GM20431 (cell line): ENCODE measurements around the gene CCDC69.
"Not testable (repeated sequence)": the region's sequence is repeated elsewhere in the genome, so short reads cannot be mapped to it uniquely, and the experiment has no call there.

ENCODE experiments used
- in situ Hi-C: fragments of 300-500 bp; cut with MseI, MboI; formaldehyde crosslinking; loops from one replicate; pipeline ENCODE4 v1.15.0; 2020; ENCODE audit warnings: low sequenced_read_pairs; ENCODE audit not compliant: unreplicated experiment

CCDC69 gene

DNA sequence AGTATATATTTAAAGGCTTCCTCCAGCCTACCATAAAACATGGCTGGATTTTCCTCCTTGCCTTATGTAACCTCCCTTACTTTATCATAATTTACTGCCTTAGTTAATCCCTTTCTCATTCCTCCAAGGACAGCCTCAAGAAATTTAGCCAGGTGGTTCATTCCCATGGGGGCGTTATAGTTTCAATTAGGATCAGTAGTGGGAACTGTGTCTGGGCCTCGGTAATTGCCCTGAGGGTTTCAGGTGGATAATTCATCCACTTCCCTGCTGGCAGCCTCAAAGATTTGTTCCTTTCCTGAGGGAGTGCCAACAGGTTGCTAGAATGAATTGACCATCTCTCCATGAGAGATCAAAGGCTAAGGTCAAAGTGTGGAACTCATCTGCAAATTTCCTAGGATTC lies 24.8 kb upstream of the CCDC69 start:
- in situ Hi-C loops = no loop called here

DNA sequence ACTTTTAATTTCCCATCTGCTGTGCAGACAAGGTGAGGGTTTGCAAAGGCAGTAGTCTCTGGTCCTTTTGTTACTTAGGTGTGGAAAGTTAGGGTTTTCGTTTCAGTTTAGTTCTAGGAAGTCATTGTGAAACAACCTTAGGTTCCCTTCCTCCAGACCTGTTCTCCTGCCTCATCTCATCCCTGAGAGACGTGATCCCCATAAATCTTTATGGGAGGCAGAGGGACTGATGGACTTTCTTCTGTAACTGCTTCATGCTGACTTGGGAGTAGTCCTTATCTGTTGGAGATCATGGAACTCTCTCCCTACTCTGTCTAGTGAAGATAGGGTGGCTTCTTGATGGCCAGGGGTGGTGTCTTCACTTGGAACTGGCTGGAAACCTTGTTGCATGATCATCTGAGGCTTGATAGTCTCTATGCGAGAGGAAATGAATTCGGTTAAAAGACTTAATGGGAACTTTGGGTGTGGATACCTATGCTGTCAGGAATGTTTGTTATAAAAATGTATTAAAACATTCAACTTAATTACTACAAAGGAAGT lies 21.9 kb upstream of the CCDC69 start:
- in situ Hi-C loops = no loop called here

DNA sequence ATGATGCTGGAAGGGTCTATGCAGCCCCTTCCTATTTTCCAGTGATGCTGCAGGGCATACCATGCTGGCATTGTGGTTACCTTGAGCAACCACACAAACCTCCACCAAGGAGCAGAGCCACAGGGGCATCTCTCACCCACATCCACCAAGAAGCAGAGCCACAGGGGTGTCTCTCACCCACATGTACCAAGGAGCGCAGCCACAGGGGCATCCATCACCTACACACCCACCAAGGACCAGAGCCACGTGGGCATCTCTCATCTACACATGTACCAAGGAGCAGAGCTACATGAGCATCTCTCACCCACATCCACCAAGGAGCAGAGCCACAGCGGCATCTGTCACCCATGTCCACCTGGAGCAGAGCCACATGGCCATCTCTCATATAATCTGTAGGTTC lies 20.3 kb upstream of the CCDC69 start:
- in situ Hi-C loops = no loop called here

DNA sequence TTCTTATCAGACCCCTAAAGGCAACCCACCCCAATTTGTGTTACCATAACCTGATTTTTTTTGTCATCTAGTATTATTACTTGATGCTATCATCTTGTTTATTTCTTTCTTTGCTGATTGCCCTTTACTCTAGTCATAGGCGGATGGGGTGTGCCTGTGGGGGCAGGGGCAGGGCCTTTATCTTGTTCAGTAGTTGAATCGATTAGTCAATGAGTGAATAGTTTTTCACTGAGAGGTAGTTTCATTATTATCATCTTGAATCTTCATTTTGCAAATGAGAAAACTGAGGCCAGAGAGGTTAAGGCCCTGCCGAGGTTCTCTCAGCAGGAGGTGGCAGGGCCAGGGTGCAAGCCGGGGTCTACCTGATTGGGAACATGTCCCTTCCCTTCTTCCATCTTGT lies 19.7 kb upstream of the CCDC69 start:
- in situ Hi-C loops = no loop called here

DNA sequence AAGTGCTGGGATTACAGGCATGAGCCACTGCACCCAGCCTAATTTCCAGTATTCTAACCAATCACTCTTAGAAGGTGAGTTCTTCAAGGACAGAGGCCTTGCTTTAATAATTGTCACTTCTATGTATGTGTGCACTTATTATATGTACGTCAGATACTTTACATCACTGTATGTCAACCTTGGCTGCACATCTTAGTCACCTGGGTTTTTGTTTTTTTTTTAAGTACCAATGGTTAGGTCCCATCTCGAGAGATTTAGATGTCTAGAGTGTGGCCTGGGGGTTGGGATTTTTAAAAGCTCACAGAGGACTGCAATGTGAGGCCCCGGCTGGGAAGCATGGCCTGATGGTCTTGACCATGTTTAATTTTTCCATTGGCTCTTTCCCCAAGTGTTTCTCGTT lies 19.2 kb upstream of the CCDC69 start:
- in situ Hi-C loops = no loop called here

DNA sequence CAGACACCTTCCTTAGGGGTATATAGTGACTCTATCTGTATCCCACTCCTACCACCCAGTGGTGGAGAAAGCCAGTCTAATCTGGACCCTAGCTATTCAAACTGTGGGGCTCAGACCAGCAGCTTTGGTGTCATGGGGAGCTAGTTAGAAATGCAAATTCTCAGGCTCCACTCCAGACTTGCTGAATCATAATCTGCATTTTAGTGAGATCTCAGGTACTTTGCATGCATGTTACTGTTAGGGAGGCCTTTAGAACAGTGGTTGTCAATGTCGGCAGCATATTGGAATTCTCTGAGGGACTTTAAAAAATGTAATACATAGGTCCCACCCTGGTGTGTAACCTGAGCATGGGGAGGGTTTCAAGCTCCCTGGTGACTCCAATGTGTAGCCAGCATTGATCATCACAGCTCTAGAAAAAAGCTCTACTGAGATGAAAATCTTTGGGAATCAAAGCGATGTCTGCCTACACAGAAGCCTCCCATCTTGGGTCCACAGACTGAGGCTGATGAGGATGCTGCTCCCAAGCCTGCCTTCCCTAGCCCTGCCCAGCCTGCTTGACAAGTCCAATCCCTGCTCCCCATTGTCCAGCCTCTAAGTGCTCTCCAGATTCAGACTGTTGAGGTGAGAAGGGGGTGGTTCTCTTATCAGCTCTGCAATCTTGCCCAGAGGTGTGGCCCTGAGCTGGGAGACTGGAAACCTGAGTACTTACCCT lies 17.2 kb upstream of the CCDC69 start:
- in situ Hi-C loops = no loop called here

DNA sequence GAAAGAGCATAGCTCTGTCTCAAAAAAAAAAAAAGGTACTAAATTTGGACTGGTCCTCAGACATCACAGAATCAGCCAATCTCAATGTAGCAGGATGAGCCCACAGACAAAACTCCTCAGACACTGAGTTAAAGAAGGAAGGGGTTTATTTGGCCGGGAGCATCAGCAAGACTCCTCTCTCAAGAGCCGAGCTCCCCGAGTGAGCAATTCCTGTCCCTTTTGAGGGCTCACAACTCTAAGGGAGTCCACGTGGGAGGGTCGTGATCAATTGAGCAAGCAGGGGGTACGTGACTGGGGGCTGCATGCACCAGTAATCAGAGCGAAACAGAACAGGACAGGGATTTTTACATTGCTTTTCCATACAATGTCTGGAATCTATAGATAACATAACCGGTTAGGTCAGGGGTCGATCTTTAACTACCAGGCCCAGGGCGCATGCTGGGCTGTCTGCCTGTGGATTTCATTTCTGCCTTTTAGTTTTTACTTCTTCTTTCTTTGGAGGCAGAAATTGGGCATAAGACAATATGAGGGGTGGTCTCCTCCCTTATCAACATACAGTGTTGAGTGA lies 16.5 kb upstream of the CCDC69 start:
- in situ Hi-C loops = not testable (repeated sequence)

DNA sequence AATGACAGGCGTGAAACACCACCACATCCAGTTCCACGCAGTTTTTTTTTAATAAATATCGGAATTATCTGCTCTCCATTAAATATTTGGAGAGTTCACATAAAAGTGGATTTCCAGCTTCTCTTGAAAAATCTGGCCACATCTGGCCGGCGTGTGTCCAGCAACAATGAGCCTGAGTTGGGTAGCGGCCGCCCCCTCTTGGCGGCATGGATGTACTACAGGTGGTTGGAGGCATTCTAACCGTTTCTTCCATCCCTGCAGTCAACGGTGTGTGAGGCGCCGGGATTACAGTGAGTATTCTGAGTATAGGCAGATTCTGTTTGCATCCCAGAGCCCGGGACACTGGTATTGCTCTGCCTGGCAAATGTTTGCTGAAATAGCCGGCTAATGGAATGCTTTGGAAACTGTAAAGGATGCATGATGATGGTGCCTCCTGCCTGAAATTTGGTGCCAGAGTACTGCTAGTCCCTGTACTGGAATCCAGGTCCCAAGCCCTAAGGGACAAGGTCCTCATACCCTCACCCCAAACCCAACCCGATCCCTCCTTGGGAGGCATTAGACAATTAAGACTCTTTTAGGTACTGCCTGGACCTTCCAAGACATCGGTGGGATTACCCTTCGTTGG lies 15.5 kb upstream of the CCDC69 start:
- in situ Hi-C loops = no loop called here

DNA sequence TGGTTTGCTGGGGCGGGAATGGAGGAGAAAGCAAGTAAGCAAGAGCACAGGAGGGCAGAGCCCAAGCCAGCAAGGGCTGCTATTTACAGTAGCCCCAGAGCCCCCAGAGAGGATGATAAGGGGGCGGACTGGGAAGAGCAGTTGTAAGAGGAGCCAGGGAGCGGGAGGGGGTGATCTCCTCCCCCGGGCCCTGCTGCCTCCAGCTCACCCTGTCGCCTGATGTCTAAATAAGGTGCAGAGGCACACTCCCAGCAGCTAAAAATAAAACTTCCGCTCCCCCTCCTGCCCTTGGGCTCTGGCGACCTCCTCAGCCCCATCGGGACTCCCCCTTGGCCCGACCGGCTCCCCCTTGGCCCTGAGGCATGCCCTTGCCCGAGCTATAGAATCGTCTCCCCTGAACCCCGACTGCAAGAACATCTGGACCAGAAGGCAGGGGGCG lies 14.4 kb upstream of the CCDC69 start:
- in situ Hi-C loops = no loop called here

DNA sequence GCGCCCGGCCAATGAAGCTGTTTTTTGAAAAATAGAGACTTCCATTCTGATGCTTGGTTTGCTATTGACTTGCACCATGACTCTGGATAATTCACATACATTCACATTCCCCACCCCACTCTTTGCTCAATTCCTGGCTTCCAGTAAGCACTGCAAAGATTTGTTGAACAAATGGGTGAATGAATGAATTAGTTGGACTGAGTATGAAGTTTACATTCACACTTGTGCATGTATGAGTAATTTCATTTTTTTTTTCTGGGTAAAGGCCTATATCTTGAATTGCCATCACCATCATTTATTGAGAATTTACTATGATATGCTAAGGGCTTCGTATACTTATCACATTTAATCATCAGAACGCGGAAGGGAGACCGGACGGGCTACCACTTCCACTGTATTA lies 13.8 kb upstream of the CCDC69 start:
- in situ Hi-C loops = no loop called here

DNA sequence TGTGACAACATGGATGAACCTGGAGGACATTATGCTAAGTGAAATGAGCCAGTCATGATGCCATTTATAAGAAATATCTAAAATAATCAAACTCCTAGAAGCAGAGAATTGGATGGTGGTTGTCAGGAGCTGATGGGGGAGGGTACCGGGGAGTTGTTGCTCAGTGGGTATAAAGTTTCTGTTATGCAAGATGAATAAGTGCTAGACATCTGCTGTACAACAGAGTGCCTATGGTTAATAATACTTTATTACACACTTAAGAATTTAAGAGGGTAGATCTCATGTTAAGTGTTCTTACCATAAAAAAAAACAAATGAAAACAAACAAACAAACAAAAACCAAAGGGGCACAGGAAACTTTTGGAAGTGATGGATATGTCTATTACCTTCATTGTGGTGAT lies 13.0 kb upstream of the CCDC69 start:
- in situ Hi-C loops = no loop called here

DNA sequence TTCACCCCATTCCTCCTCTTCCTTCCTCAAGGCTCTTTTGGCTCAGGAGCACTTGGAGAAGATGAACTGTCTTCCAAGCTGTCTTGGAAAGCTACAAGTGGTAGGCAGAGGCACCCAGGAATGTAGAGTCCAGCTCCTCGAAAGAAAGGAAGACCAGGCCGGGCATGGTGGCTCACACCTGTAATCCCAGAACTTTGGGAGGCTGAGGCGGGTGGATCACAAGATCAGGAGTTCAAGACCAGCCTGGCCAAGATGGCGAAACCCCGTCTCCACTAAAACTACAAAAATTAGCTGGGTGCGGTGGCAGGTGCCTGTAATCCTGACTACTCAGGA lies 11.3 kb upstream of the CCDC69 start:
- in situ Hi-C loops = not testable (repeated sequence)

DNA sequence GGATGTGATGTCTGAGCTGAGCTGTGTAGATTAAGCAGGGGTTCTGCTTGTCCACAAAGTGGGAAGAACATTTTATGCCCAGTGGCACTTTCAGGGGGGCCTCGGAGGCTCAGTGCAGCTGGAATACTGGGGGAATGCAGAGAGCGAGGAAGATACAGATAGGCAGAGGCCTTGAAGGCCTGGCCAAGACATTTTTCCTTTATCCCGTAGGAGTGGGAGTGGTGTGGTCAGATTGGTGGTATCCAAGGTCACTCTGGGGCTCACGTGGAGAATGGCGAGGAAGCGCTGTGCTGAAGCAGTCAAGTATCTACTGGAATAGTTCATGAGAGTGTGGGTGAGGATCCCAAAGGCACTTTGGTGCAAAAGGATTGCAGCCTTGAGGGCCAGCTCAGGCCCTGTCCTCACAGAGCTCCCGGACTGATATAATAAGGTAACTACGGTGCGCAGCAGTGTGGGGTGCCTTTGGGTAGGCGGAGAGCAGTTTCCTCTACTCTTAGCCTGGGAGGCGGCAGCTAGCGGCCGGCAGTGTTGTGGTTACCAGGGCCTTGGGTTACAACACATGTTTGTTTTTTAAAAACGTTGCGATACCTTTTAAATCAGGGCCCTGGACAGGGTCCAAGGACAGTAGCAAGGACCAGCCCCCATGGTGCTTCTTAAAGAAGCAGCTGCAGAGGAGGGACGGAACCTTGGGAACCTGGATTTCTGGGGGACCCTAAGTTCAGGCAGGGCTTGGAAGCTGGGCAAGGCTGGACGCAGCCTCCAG lies 10.8 kb upstream of the CCDC69 start:
- in situ Hi-C loops = no loop called here

DNA sequence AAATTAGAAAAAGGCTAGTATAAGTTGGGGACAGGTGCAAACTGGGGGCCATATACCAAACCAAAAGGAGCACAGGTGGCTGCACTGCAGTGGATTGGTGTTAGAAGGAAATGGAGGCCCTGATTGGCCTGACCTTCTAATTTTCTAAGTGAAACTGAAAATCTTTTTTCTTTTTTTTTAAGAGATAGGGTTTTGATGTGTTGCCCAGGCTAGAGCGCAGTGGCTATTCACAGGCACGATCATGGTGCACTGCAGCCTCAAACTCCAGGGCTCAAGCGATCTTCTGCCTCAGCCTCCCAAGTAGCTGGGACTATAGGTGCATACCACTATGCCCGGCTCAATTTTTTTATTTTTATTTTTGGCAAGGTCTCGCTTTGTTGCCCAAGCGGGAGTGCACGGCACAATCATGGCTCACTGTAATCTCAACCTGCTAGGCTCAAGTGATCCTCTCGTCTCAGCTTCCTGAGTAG lies 9.8 kb upstream of the CCDC69 start:
- in situ Hi-C loops = no loop called here

DNA sequence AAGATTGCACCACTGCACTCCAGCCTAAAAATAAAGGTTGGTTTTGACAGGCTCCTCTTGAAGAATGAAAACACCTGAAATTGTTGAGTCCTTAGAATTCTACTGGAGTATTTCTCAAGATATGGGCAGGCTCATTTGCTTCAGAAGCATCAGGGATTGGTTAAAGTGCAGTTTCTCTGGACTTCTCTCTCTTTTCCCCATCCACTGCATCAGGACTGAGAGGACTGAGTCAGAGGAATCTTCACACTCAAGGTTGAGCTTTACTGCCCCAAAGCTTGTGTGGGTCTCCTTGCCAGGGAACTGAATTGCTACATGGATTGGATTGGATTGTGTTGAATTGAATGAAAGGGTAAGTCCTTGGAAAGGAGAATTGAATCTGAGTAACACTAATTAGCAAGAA lies 7.5 kb upstream of the CCDC69 start:
- in situ Hi-C loops = no loop called here

DNA sequence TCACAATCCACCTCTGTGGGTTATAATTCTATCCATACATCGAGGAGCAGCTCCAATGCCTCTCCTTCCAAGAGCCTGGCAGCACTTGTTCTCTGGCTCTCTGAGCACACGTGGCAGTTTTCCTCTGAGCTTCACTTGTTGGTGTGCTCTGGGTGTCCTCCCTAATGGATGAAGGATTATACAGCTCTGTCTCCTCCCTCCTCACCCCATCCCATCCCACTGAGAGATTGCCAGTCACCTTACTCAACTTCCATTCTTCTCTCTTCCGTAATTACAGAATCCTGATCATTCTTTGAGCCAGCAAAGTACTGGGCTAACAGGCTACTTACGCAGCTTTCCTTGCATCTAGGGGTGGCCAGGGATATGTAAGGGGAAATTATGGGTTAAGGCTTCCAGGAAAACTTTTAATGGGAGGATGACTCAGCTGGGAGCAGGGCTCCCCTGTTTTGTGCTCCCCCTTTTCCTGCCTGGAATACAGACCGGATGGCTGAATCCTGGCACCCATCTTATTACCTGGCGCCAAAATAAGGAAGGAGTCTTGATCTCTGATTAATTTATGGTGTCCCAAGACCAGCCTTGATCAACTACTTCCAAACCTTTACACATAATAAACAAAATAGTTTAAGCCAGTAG lies 6.3 kb upstream of the CCDC69 start:
- in situ Hi-C loops = no loop called here

DNA sequence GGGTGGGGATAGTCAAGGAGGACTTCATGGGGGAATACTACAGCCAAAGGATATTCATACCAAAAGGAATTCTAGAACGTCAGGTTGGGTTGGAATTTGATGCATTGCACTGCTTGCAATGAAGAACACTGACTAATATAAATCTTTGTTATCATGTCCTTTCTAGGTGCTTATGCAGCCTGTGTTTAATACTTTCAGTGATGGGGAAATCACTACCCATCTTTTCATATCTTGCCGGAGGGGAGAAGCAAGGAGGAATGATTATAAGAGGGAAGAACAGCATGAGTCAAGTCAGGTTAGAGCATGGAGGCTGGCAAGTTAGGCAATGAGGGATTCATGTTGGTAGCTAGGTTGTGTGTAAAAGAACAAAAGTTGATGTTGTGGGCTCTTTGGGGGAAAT lies 5.1 kb upstream of the CCDC69 start:
- in situ Hi-C loops = no loop called here

DNA sequence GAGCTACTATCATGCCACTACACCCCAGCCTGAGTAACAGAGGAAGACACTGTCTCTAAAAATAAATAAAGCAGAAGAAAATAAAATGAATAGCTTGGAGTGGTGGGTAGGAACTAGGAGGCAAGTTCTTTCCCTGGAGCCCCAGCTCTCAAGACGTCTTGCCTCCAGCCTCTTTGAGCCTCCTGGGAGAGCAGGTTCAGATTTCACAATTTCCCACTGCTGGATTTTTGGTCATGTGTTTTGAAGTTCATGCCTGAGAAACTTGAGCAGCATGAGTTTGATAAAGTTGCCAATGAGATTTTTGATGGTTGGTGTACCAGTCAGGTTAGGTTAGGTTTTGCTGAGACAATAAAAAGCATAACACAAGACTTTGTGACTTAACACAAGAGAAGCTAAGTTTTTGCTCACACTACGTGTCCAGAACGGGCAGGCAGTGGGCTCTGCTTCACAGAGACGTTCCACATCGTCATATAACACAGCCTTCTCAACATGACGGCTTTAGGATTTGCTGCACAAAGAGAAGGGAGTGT lies 4.1 kb upstream of the CCDC69 start:
- in situ Hi-C loops = no loop called here

DNA sequence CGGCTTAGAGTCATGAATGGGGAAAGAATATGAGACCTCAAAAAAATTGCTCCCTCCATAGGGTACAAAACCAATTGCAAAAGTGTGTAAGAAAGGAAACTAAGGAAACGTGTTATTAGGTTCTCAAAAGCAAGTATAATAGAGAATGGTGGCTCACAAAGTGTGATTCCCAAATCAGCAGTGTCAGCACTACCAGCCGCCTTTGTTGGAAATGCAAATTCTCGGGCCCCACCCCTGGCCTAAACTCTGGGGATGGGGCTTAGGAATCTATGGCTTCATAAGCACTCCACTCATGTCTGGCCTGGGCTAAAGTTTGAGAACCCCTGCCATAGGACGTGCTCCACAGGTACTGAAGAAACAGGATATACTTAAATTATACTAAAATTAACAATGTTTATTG lies 1.6 kb upstream of the CCDC69 start:
- in situ Hi-C loops = no loop called here

DNA sequence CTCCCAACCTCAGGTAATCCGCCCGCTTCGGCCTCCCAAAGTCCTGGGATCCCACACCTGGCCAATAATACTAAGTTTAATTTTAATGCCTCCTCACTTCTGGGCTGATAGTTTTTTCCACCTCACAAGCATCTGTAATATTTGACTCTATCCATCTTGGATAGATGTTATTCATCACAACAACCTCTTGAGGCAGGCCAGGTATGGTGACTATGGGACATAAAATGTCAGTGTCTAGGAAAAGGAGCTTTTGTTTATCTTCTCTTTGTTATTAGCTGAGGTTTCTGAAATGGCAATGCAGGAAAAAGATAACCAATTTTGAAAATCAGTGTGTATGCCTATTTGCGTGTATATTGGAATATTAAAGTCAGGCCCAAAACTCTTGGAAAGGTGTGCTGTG lies 1.2 kb upstream of the CCDC69 start:
- in situ Hi-C loops = no loop called here
